Measurements from ENCODE around the gene CCDC63. TPM values are rescaled to one million over a fixed set of nuclear protein-coding genes. Genes with fewer than 3 reads are reported as not detected.

CCDC63 gene
- total RNA-seq, result not detected in 2 replicates

GRCh38 chr12:110846615-110847566, at the start of gene CCDC63:
Gene CCDC63 (plus strand): TSS chr12:110846987. CDS start chr12:110852955, 5,968 bp downstream.

GRCh38 chr12:110920324-110920910, 73.6 kb downstream of the CCDC63 start, which contains the start of gene MYL2:
Gene MYL2 (minus strand): TSS chr12:110920579. CDS start chr12:110920529, 50 bp downstream.

Other genes starting within 250 kb of the CCDC63 start
- gene TCTN1, start 232.9 kb upstream of the CCDC63 start, total RNA-seq, result 39.1 and 57.4 TPM in 2 replicates
- gene HVCN1, start 157.9 kb upstream of the CCDC63 start, total RNA-seq, result 0.88 and 1.5 TPM in 2 replicates
- gene PPP1CC, start 104.1 kb upstream of the CCDC63 start, total RNA-seq, result 73.4 and 87.4 TPM in 2 replicates
- gene MYL2, start 73.6 kb downstream of the CCDC63 start, total RNA-seq, result not detected in 2 replicates
- gene CUX2, start 187.2 kb downstream of the CCDC63 start, total RNA-seq, result 0.06 TPM in 1 of 2 replicates, not detected in the other